Adrenal gland (tissue), 5 donors: ENCODE measurements around the gene TTC8.

Experiments
- CTCF ChIP-seq, 6 experiments: fragments of 450-650 bp in 4 of 6; fragments of 200-600 bp in 2 of 6; sonication (generic) in 1 of 6; IDR thresholded peaks; 1 replicate in 5 of 6; 2 replicates in 1 of 6; pipeline versions ENCODE4 v1.5.1 to v1.8.0; 2016 to 2021; ENCODE audit warnings: antibody characterized with exemption in 6 of 6, mild to moderate bottlenecking in 2 of 6, moderate library complexity in 1 of 6
- POLR2A ChIP-seq, 2 donors: fragments of 450-650 bp; IDR thresholded peaks; one replicate each; pipeline ENCODE4 v1.6.1; 2017; ENCODE audit warnings: antibody characterized with exemption in 2 of 2, mild to moderate bottlenecking in 2 of 2, moderate library complexity in 1 of 2
- donor health status: DM: no; HTN: no; CAD: no.

- TF ChIP-seq CTCF (IDR thresholded peaks at IDR 0.05): no peak
- no peak for TF ChIP-seq POLR2A (IDR thresholded peaks at IDR 0.05)
Observed at GRCh38 chr14:88799522-88799921, 24.9 kb upstream of the TTC8 start.
